Ishikawa (cell line): ENCODE measurements around the gene AFP.

ENCODE experiments used
- CREB1 ChIP-seq: IDR thresholded peaks from 2 replicates; pipeline ENCODE4 v1.6.1; 2012; ENCODE audit warnings: low read depth
- EP300 ChIP-seq: IDR thresholded peaks from 2 replicates; pipeline ENCODE4 v1.6.1; 2012; ENCODE audit warnings: borderline replicate concordance
- FOXM1 ChIP-seq: IDR thresholded peaks from 2 replicates; pipeline ENCODE4 v1.6.1; 2012; ENCODE audit warnings: low read depth, borderline replicate concordance
- MAX ChIP-seq: IDR thresholded peaks from 2 replicates; pipeline ENCODE4 v1.6.1; 2012
- REST ChIP-seq: IDR thresholded peaks from 2 replicates; pipeline ENCODE4 v1.6.1; 2012; ENCODE audit warnings: low read depth, mild to moderate bottlenecking
- TAF1 ChIP-seq: IDR thresholded peaks from 2 replicates; pipeline ENCODE4 v1.6.1; 2012; ENCODE audit warnings: low read depth, mild to moderate bottlenecking
- TEAD4 ChIP-seq: IDR thresholded peaks from 2 replicates; pipeline ENCODE4 v1.6.1; 2012
- YY1 ChIP-seq: IDR thresholded peaks from 2 replicates; pipeline ENCODE4 v1.6.1; 2012; ENCODE audit warnings: low read depth
- ZBTB7A ChIP-seq: IDR thresholded peaks from 2 replicates; pipeline ENCODE4 v1.6.1; 2012; ENCODE audit warnings: low read depth

- TF ChIP-seq YY1, result no peak
- TF ChIP-seq TEAD4, result no peak
- TF ChIP-seq CREB1, result no peak
- no peak for TF ChIP-seq REST
- TF ChIP-seq MAX, result no peak
- TF ChIP-seq EP300, result no peak
- no peak for TF ChIP-seq FOXM1
- no peak for TF ChIP-seq ZBTB7A
- no peak for TF ChIP-seq TAF1
Measured at GRCh38 chr4:73396304-73396703, 39.7 kb upstream of the AFP start.
